Stimulated activated CD4-positive, alpha-beta T cell treated with anti-CD3 and anti-CD28 coated beads, Interleukin-2, amount 100 ng/mL, for 4 hours (primary cell): Measurements from ENCODE around the gene ELOA2.
"Not testable (repeated sequence)": the region's sequence is repeated elsewhere in the genome, so short reads cannot be mapped to it uniquely, and the experiment has no call there.

Experiments
- DNase-seq: peaks from one replicate; pipeline ENCODE4 v3.0.0-alpha.2; 2020; ENCODE audit warnings: low read depth

Gene ELOA2

GRCh38 chr18:47035156-47035671 lies at the start of gene ELOA2:
Gene ELOA2 (minus strand): TSS chr18:47035621. CDS start chr18:47035264, 357 bp downstream.
- no peak for DNase-seq

- DNase-seq = no peak
Measured at GRCh38 chr18:47081578-47081977, 46.2 kb upstream of the ELOA2 start.

GRCh38 chr18:47080872-47081271 lies 45.5 kb upstream of the ELOA2 start:
- DNase-seq = no peak

GRCh38 chr18:47077111-47077510 lies 41.7 kb upstream of the ELOA2 start:
- DNase-seq = no peak

GRCh38 chr18:47075098-47075883 lies 39.9 kb upstream of the ELOA2 start:
- DNase-seq = no peak

GRCh38 chr18:47067648-47068047 lies 32.2 kb upstream of the ELOA2 start:
- no peak for DNase-seq

GRCh38 chr18:47063096-47063495 lies 27.7 kb upstream of the ELOA2 start:
- no peak for DNase-seq

GRCh38 chr18:47062471-47062870 lies 27.1 kb upstream of the ELOA2 start:
- DNase-seq = no peak

- no peak for DNase-seq
Measured at GRCh38 chr18:47054369-47054768, 18.9 kb upstream of the ELOA2 start.

GRCh38 chr18:47050468-47050867 lies 15.0 kb upstream of the ELOA2 start:
- no peak for DNase-seq

- DNase-seq = no peak
Measured at GRCh38 chr18:47040982-47041381, 5.6 kb upstream of the ELOA2 start.

GRCh38 chr18:47036927-47037578 lies 1.6 kb upstream of the ELOA2 start:
- DNase-seq = no peak

GRCh38 chr18:47036298-47036874 lies 965 bp upstream of the ELOA2 start:
- no peak for DNase-seq

GRCh38 chr18:47034591-47034990 lies 830 bp downstream of the ELOA2 start:
- DNase-seq = not testable (repeated sequence)

GRCh38 chr18:47032945-47033344 lies 2.5 kb downstream of the ELOA2 start:
- DNase-seq = no peak

GRCh38 chr18:47030887-47031286 lies 4.5 kb downstream of the ELOA2 start:
- DNase-seq = not testable (repeated sequence)

GRCh38 chr18:47029684-47030353 lies 5.6 kb downstream of the ELOA2 start:
- DNase-seq = not testable (repeated sequence)

GRCh38 chr18:47028738-47029137 lies 6.7 kb downstream of the ELOA2 start:
- DNase-seq = not testable (repeated sequence)

- not testable (repeated sequence) for DNase-seq
Measured at GRCh38 chr18:47025557-47026174, 9.8 kb downstream of the ELOA2 start.

GRCh38 chr18:47023769-47024465 lies 11.5 kb downstream of the ELOA2 start:
- DNase-seq = not testable (repeated sequence)

- DNase-seq = not testable (repeated sequence)
Measured at GRCh38 chr18:47022821-47023220, 12.6 kb downstream of the ELOA2 start.
